Measurements from ENCODE around the gene GMDS.

GMDS gene

DNA sequence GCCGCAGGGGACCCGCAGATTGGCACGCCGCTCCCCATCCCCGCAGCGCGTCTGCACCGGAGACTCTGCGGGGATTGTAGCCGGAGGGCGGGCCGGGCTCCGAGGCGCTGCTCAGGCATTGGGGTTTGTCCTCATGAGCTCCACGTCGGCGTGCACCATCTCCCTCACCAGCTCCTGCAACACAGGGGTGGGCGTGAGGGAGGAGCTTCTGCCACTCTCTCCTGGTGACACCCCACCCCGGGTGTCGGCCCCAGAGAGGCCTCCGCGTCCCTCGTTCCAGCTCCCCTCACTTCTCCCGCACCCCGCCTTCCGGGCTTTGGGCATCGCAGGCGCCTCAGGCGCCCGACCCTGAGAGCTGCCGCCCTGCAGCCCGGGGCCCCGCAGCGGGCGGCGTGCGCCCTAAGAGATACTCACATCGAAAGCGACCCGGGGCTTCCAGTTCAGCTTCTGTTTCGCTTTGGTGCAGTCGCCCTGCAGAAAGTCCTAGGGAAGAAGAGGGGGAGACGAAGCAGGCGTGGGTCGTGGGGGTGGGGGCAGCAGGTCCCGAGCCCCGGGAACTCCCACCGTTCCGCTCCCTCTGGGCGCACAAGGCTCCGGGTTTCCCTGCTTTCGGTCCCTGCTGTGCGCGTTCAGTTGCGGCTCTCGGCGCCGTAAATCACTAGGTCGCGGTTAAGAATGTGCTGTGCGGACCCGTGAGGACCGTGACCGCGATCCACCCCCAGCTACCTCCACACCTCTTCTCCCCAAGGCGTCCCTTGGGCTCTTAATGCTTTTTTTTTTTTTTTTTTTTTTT, 621.2 kb downstream of the GMDS start:
- DNase-seq (ENCODE audit: low spot score): peak; percentile 31

DNA sequence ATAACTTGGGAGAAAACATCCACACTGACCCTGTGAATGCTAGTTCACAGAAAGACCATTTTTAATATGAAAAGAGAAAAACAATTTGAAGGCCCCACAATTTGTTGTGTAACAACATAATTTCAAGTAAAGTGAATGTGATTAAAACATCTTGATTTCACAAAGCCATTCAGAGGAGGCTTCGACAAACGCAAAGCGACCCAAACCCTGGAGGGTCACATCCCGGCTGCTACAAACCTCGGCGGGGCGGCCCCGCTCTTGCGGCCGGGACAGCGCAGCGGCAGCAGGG, 621.7 kb downstream of the GMDS start:
- DNase-seq (ENCODE audit: low spot score): no peak

DNA sequence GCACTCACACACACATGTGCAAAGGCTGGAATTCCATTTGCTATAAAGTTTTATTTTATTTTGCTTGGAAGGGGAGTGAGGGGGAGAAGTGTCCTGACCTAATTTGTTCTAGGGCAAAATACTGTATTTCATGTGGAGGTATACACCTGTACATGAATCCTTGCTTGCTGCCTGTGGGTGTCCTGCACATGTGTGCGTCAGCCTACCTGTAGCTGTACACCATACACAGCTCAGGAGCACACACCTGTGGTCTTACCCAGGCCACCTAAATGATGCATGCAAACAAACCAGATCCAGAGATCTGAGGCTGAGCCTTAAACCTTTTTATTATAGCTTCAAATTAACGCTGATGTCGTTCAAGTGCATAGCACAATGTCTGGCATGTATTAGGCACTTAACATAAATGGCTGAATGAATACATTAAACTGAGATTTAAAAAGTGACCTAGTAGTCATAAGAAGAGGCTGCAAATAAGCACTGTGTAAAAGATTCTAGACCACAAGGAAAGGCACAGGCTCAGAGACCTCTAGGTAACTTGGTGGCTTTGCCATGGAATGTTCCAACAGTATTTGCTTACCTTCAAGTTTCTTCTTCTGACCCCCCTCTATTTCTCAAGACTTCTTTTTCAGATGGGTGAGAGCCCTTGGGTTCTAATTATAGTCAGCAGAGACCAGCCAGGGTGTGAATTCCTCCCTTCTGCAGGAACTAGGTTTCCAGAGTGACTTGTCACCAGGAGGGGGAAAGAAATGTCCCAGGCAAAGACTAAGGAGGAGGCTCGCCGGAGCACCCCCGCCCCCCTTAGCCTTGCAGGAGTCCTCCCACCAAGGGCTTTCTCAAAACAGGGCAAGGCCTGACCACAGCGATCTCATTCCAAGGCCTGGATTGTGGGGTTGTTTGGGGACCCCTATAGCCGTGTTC, 622.3 kb downstream of the GMDS start:
- DNase-seq (ENCODE audit: low spot score): no peak

DNA sequence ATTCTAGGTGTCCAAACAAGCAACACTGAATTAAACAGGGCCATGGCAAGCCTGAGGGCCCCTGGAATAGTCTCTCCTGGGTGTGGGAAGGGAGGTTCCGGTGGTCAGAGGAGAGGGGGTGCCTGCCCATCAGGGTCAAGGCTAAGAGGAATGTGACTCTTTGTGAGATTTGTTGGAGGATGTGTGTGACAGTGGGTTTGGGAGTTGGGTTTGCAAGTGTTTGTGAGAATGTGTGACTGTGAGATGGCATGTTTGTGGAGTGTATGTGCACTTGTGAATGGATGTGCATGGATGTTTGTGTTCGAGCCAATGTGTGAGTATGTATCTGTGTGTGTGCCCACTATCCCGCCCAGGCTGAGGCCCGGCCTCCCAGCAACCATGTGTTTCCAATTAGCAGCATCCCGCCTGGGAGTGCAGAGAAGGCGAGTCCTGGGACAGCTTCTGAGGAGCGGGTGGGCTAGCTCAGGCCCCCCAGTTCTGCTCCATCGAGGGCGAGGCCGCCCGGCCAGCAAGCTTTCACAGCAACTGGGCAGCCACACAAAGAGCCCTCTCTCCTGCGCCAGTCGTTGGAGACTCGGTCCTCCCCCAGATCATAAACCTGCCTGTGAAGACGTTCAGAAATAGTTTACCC, 623.1 kb downstream of the GMDS start:
- no peak for DNase-seq (ENCODE audit: low spot score)

DNA sequence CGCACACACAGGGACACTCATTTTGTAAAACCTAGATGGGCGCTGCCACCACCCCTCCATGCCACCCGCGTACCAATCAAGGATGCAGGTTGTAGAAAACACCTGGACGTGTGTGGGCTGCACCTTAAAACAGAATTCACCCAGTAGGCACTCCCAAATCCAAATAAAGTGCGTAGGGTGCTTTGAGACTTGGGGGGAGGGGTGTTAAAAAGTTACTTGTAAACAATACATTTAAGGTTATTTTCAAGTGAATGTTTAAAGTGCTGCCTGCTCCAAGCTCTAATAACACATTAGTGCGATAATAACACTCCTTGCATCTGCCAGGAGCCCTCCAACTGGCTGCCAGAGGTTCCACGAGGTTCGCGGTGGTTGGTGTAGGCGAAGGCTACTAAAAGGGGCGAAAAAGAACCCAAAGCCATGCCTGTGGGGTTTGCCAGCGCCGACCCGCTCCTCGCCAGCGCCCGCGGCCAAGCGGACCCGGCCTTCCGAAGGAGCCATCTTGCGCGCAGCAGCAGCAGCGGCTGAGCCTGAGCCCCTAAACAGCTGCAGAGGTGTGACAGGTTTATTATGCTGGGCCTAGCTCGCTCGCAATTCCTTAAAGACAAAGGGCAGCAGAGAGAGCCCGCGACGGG, 624.2 kb downstream of the GMDS start:
- no peak for DNase-seq (ENCODE audit: low spot score)

DNA sequence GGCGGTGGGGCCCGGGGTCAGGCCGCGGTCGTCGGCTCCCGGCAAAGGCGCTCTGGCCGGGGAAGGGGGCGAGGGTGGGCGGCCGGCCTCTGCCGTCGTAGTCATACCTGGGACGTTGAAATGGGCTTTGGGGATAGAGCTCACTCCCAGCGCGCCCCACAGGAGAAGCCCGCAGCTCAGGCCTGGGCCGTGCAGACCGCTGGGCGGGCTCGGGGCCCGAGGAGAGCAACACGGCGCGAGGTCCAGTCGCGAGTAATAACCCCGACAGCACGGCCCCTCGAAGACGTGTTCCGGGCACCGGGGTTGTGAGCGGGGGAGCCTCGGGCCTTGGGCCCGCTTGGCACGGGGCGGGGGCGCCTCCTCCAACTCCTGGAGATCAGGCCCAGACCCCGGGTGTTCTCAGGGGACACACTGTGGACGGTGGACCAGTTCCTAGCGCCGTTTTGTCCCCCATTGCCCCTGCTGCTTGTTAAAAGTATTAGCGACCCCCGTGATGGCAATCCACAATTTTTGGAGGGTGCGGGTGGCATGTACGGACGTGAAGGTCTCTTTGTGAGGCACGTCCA, 624.8 kb downstream of the GMDS start:
- DNase-seq (ENCODE audit: low spot score): peak; percentile 47

DNA sequence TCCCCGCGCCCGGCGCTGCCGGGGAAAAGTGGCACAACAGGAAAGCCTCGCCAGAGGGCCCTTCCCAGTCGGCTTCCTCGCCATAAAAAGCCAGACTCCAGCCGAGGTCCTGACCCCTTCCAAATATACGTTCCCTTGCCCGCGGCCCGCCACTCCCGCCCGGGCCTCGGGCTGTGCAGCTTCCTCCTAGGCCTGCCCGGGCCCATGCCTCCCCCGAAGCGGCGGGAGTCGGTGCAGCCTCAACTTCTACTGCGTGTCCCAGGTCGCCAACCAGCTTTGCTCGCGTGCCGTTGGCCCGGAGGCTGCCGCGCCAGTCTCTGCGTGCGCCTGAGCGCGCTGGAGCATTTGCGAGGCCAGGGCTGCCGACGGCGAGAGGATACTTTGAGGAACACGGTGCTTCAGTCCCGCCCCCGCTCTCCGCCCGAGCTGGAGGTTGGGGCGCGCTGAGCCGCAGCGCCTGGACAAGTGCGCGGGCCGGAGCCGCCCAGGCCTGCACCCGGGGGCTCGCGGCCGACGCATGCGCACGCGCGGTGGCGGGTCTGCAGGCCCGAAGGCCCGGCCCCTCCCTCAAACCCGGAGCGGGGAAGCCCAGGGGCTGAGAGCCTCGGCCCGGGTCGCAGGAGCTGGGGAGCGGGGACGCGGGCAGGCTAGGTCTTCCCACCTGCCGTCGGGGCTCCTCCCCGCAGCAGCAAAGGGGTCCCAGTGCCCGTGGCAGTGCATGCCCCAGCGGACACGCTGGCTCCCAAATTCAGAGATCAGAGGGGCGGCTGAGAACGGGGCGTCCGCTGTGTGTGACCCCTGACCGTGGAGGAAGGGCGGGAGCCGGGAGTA, 625.5 kb downstream of the GMDS start:
- DNase-seq (ENCODE audit: low spot score): peak; percentile 86

DNA sequence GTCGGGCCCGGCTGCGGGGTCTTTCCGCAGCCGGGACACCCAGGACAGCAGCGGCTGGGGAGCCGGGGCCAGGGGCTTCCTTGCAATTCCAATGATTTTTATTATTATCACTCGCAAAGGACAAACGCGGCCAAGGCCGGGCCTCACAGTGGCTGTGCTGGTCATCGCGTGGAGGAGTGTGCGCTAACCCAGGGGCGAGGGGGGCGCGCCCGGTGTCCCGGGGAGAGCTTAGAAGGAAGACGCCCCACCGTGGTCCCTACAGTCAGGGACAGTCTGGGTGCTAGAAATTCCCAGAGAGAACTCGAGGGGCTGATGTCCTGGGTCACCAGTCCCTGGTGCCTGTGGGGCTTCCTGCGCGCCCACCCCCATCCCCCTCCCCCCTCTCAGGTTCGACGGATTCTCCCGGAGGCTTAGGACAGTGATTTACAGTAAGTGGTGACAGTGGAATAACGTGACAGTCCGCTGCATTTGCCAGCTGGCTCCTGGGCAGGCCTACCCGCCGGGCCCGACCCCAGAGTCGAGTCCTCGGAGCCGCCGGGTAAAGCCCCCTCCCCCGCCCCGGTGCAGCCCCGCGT, 626.2 kb downstream of the GMDS start:
- DNase-seq (ENCODE audit: low spot score): no peak

DNA sequence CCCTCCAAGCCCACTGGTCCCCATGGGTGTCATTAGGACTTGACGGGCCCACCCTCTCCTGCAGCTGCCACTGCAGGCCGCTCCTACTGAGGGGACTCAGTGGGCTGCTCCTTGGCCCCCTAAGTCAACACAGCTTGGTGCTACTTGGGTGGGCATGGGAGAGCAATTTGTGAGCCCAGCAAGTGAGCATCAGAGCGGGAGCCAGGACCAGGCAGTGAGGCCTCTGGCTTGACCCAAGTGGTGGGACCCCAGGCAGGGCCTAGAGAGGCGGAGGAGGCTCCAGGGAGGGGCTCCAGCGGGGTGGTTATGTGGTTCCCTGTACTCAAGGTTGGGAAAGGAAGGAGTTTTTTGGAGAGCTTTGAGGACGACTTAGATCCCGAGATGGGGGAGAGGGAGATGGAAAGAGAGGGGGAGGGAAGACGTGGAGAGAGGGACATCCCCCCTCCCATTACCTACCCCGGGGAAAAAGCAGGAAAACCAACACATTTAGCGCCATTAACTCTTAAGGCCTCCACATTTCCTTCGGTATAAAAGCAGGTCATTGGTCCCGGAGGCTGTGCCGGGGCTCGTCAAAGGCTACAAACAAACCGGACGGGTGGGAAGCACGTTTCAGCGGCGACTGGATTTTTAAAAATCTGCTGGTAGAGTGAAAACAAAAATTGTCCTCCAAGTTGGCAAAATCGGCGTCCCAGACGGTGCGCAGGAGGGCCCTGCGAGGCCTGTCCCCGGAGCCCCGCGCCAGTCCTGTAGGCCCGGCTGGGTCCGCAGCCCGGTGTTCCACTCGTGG, 626.9 kb downstream of the GMDS start:
- no peak for DNase-seq (ENCODE audit: low spot score)

DNA sequence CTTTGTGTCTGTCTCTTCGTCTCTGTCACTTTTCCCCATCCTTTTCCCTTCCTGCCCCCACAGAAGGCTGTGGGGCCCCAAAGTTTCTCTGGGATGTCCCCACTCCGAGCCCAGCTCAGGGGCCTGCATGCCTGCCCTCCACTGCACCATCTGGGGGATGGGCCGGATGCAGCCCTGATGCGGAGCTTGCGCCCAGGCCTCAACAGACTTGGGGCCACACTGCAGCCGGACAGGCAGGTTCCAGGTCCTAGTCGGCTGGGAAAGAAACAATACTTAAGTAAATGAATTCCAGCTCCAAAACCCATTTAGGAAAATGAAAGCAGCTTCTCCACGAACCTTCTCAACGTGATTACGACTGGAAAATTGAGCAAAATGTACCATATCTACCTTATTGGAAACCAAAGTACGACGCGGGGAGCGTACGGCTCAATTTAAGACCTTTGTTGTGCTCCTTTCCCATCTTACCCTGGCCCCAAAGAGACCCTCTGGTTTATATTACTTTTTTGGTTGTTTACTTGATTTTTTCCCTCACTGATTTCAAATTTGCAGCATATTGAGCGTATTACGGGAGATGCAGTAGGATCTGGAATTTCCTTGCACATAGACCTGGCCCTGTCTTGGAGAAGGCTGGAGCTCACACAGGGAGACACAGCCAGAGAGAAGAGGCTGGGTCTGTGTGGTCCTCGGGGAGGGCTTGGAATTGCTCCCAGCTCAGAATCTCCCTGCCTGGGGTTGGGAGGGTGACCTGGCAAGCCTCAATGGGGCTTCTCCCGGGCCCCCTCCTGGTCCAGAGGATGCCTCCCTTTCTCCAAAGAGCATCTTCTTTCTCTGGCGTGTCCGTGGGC, 627.7 kb downstream of the GMDS start:
- DNase-seq (ENCODE audit: low spot score): no peak

DNA sequence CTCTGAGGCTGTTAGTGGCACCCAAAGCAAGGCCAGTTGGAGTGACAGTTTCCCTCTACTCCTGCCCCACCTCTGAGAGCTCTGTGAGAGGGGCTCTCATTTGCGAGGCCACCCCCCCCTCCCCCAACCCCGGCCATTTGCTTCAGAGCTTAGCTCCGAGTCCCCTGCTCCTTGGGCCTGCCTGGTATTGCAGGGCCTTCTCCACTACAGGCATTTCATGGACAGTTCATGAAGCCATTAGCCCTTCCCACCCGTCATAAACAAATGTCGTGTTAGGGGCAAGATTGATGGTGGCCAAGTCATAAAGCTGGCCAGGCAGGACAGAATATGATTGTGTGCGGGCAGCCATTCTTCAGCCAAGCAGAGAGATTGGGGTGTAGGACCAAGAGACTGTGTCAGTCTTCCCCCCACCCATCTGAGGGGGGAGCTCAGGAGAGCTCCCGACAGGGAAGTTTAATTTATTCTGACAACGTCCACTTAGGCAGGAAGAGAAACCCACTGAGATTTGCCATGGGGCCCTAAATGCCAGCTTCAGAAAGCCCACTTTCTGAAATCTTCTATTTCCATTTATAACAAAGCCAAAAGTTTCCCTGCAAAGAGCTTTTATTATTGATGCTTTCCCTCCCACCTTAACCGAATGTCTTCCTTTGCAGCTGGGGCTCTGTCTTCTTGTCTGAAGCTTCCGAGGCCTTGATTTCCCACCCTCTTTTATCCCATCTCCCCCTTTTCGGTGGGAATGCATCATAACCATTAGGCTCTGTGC, 628.5 kb downstream of the GMDS start:
- no peak for DNase-seq (ENCODE audit: low spot score)

DNA sequence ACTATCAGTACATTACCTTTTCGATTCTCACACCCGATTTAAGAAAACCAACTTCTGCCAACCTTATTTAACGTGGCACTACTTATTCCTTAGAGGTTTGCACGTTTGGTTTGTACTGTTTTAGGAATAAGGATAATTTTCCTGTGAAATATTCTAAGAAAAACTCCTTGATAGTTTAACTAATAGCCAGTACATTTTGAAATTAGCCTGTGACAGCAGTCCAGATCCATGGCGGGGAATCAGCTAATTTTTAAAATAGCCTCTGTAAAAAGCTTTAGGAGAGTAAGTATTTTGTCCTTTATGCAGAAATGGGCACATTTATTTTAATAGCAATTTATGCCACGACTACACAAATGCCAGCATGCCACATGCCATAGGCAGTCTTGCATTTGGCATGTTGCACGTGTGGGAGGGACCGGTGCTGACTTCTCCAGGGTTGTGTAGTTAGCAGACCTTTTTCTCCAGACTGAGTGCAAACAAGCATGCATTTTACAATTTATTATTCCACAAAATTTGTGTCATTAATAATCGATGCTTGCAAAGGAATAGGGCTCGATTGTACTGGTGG, 629.5 kb downstream of the GMDS start:
- no peak for DNase-seq (ENCODE audit: low spot score)

DNA sequence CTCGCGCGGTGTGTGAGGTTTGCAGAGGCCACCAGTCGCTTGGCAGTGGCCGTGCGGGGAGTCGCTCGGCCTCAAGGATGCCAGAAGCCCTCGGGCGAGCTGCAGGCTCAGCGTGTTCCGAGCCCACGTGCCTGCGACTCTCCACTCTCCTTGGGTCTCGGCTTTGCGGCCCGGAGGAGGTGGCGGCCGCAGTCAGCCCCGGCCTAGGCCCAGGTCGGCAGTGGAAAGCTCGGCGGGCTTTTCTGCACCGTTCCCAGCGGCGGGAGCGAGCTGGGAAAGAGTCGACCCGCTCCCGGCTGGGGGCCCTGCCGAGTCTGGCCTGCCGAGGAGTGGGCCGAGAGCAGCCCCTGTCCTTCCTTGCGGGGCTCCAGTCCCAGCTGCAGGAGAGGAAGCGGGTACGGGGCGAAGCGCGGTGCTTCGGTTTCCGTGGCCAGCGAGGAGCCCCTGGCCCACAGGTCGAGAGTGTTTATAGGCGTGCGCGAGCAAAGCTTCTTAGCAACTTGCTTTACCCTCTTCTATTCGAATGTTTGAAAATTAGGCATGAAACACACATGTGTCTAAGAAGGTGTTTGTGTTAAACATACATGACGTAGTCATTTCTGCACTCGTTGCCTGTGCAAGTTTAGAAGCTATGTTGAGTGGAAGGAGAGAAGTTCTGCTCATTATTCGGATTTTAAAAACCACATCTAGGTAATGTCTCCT, 630.1 kb downstream of the GMDS start:
- peak; percentile 62 for DNase-seq (ENCODE audit: low spot score)

DNA sequence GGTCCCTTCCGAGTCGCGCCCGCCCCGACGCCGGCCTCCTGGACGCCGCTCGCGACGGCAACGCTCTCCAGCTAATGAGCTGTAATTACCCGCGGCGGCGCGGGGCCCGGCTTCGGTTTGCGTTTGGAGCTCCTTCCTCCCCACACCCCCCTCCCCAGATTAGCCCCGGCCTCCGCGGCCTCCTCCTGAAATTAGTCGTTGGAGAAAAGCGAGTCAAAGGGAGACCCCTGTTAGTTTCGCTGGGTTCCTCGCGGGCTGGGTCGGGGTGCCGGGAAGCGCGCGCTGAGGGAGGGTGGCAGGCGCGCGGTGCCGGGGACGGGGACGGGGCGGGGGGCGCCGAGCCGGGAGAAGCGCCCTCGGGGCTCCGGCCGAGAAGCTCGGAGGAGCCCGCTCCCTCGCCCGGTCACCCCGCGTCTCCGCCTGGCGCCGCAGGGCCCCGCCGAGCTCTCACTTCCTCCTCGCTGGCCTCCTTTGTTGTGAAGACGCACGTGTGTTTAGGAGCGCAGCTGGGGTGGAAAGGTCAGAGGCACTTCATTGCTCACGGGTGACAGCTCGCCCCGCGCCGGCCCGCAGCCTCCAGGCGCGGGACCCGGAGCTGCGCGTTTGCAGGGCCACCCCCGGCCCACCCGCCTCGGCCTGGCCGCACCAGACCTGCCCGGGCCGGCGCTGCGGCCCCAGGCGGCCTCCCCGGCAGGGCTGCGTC, 630.8 kb downstream of the GMDS start:
- peak; percentile 38 for DNase-seq (ENCODE audit: low spot score)

DNA sequence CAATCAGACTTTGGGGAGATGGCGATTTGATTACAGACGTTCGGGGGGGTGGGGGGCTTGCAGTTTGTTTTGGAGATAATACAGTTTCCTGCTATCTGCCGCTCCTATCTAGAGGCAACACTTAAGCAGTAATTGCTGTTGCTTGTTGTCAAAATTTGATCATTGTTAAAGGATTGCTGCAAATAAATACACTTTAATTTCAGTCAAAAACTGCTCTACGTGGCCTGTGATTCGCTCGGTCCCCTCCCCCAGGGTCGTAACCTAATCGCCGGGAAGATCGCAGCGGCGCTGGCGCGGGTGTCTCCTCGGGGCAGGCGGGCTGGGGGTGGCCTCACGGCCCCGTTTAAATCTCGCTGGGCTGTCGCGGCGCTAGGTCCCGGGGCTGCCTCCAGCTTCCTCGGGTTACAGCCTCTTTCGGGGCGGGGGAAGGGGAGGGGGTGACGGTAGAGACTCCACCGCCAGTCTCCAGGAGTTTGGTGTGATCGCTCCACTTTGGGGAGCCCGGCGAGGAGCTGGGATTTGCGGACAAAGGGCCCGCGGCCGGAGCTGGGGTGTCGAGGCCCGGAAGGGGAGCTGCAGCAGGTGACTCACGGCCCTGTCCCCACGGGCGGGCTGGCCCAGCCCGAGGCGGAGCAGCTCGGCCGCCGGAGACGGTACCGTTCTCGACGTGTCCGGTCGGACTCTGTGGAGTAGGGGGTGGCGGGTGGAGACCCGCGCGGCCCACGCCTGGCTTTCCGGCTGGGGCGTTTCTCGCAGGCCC, 631.5 kb downstream of the GMDS start:
- peak; percentile 72 for DNase-seq (ENCODE audit: low spot score)

DNA sequence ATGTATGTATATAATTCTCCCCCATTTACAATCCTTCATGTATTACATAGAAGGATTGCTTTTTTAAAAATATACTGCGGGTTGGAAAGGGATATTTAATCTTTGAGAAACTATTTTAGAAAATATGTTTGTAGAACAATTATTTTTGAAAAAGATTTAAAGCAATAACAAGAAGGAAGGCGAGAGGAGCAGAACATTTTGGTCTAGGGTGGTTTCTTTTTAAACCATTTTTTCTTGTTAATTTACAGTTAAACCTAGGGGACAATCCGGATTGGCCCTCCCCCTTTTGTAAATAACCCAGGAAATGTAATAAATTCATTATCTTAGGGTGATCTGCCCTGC, 632.1 kb downstream of the GMDS start:
- DNase-seq (ENCODE audit: low spot score): no peak
